ENCODE data around the gene CANT1.

DNA sequence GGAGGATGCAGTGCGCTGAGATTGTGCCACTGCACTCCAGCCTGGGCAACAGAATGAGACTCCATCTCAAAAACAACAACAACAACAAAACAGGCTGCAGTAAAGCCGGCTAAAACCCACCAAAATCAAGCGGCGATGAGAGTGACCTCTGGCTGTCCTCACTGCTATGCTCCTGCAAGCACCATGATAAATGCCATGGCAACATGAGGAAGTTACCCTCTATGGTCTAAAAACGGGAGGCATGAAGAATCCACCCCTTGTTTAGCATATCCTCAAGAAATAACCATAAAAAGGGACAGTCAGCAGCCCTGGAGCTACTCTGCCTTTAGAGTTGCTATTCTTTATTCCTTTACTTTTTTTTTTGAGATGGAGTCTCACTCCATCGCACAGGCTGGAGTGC is 21.4 kb downstream of the CANT1 start:
- TF ChIP-seq, protein P1, sequence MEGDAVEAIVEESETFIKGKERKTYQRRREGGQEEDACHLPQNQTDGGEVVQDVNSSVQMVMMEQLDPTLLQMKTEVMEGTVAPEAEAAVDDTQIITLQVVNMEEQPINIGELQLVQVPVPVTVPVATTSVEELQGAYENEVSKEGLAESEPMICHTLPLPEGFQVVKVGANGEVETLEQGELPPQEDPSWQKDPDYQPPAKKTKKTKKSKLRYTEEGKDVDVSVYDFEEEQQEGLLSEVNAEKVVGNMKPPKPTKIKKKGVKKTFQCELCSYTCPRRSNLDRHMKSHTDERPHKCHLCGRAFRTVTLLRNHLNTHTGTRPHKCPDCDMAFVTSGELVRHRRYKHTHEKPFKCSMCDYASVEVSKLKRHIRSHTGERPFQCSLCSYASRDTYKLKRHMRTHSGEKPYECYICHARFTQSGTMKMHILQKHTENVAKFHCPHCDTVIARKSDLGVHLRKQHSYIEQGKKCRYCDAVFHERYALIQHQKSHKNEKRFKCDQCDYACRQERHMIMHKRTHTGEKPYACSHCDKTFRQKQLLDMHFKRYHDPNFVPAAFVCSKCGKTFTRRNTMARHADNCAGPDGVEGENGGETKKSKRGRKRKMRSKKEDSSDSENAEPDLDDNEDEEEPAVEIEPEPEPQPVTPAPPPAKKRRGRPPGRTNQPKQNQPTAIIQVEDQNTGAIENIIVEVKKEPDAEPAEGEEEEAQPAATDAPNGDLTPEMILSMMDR (IDR thresholded peaks at IDR 0.05): no peak
- no peak for TF ChIP-seq POLR2AphosphoS5 (IDR thresholded peaks at IDR 0.05)
- no peak for TF ChIP-seq POLR2A (IDR thresholded peaks at IDR 0.05)

All from stomach (tissue), 4 donors.